ENCODE measurements around the gene MCF2L. TPM values are rescaled to one million over a fixed set of nuclear protein-coding genes. Genes with fewer than 3 reads are reported as not detected.
A peak's percentile ranks its signal among the peaks of the same experiment; 100 is the strongest.

MCF2L gene
- total RNA-seq, 1 donor, result 5.8 TPM

DNA sequence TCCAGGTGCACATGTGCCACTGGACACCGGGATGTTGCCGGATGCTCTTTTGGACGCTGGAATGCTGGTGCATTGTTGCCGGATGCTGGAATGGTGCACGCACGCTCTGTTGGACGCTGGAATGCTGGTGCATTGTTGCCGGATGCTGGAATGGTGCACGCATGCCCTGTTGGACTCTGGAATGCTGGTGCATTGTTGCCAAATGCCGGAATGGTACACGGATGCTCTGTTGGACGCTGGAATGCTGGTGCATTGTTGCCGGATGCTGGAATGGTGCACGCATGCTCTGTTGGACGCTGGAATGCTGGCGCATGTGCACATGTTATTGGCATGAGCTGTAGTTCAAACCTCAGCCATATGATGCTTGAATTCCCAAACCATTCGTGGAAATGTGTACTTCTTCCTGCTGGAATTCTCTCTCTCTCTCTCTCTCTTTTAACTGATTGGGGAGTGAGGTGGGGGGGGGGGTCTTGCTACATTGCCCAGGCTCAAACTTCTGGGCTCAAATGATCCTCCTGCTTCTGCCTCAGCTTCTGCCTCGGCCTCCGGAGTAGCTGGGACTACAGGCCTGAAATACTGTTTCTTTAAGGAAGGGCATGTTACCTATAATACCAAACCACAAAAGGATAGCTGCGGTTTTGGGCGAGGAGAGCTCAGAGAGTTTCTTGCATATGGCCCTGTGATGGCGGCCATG is 1.2 kb upstream of the MCF2L start:
- Histone ChIP-seq H3K27me3 (ENCODE audit: insufficient read depth, low read length) (peaks cover 19% of the 10 kb centered on the region), H3K4me1 (ENCODE audit: insufficient read depth, low read length) (peaks cover 4% of the 10 kb centered on the region), H3K4me3 (ENCODE audit: low read length) (peak overlapping the region; percentile 41), H3K9me3 (ENCODE audit: low read depth, low read length) (no peaks in the 10 kb centered on the region)

DNA sequence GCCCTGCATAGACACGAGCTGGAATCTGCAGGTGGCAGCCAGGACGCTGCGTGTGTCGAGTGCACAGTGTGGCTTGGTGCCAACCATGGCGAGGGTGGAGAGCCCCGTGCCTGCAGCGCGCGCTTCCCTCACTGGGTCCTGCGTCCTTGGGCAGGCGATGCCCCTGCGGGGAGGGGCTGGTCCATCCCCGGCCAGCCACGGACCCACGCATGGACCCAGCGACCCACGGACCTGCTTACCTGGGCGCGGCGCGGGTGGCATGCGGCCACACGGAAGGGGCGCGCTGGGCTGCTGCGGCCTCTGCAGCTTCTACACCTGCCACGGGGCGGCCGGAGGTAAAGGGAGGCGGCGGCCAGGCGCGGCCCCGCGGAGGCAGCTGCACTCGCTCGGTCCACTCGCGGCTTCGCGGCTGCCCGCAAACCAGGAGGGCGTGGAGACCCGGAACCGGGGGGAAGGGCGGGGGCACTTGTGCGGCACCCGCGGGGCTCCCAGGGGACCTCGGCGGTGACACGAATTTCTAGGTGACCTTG is 569 bp upstream of the MCF2L start:
- Histone ChIP-seq H3K27me3 (ENCODE audit: insufficient read depth, low read length) (peaks cover 19% of the 10 kb centered on the region), H3K9me3 (ENCODE audit: low read depth, low read length) (no peaks in the 10 kb centered on the region), H3K4me3 (ENCODE audit: low read length) (peak overlapping the region; percentile 41), H3K4me1 (ENCODE audit: insufficient read depth, low read length) (peaks cover 4% of the 10 kb centered on the region)

DNA sequence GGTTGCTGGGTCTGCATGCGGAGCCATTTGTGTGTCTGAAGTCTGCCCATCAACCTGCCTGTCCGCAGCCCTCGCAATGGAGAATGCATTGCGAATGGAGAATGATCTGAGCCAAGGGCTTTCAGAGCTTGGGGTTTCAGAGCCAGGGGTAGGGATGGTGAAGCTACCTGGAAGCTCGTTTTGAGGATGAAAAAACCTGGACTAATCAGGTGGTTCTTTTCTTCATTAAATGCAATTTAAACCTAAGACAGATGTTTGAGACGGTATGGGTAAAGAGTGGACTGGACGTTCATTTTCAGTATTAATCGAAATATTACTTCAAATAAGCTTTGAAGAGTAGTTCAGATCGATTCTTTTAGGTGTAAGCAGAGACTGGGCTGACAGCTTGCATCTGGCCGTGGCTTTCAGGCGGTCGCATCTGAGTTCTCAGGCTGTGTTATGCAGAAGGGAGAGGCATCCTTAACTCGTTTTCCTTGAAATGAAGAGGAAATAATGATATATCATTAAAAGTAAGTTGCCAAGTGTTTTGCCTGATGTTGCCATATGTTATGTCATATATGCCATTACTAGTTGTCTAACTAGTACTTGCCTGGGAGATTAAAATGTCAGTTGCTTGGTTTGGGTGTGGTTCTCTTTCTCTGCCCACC is 801 bp downstream of the MCF2L start:
- Histone ChIP-seq H3K4me3 (ENCODE audit: low read length) (peak overlapping the region; percentile 41), H3K27me3 (ENCODE audit: insufficient read depth, low read length) (peaks cover 19% of the 10 kb centered on the region), H3K4me1 (ENCODE audit: insufficient read depth, low read length) (peaks cover 4% of the 10 kb centered on the region)

GRCh38 chr13:112970552-112971287 is 1.7 kb downstream of the MCF2L start:
- H3K27me3 ChIP-seq (ENCODE audit: insufficient read depth, low read length), result peaks cover 19% of the 10 kb centered on the region
- peaks cover 4% of the 10 kb centered on the region for H3K4me1 ChIP-seq (ENCODE audit: insufficient read depth, low read length)
- H3K4me3 ChIP-seq (ENCODE audit: low read length), result no peak overlapping the region
- no peaks in the 10 kb centered on the region for H3K9me3 ChIP-seq (ENCODE audit: low read depth, low read length)

More for the DNA sequence above, 801 bp downstream of the MCF2L start:
- no peaks in the 10 kb centered on the region for H3K9me3 ChIP-seq (ENCODE audit: low read depth, low read length)

DNA sequence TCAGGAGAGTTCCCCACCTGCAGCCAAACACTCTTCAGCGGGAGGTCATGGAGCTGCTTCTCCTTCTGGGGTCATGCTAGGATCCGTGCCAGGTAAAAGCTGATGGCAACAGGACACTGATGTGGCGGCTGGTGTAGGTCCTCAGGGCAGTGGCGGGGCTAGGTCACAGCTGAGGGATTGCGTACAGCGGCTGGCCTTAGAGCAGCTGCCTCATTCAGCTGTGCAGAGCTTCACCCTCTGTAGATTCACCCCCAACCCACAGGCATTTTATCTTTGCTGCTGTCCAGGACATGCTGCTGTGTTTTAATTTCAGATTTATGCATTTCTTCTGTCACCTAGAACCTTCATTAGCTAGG is 2.3 kb downstream of the MCF2L start:
- Histone ChIP-seq H3K27me3 (ENCODE audit: insufficient read depth, low read length) (peaks cover 19% of the 10 kb centered on the region), H3K9me3 (ENCODE audit: low read depth, low read length) (no peaks in the 10 kb centered on the region), H3K4me1 (ENCODE audit: insufficient read depth, low read length) (peaks cover 4% of the 10 kb centered on the region), H3K4me3 (ENCODE audit: low read length) (no peak overlapping the region)

- Histone ChIP-seq H3K4me3 (ENCODE audit: low read length) (no peak overlapping the region), H3K9me3 (ENCODE audit: low read depth, low read length) (no peaks in the 10 kb centered on the region), H3K27me3 (ENCODE audit: insufficient read depth, low read length) (peaks cover 19% of the 10 kb centered on the region), H3K4me1 (ENCODE audit: insufficient read depth, low read length) (peaks cover 4% of the 10 kb centered on the region)
These were observed 3.2 kb downstream of the MCF2L start for GRCh38 chr13:112972258-112972657.

DNA sequence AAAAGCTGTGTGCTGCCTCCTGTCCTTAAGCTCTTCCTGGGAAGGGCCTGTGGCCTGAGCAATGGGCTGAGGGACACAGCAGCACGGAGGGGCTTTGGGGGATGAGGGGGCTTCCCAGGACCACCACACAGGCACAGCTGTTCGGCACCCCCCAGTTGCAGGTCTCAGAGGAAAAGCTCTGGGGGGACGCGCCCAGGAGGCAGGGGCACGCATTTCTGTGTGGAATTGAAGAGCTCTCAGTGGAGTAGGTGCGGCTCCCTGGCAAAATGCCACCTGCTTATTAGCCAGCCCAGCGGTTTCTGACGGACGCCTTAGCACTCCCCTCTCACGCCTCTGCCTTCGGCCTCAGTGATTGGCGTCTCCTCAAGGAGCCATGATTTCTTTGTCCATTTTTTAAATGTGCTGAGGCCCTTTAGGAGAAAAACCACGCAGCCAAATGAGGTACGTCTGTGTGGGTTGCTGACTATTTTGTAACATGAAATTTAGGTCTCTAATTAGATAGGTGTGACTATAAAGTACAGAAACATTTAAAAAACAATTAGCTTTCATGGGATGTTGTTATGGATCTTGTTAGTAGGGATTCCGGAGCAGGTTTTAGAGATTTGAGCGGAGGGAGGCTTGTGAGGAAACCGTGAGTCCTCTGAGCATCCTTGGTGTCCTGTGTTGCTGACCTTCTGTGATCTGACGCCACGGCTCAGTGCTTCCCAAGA is 4.0 kb downstream of the MCF2L start:
- Histone ChIP-seq H3K4me1 (ENCODE audit: insufficient read depth, low read length) (peaks cover 4% of the 10 kb centered on the region), H3K27me3 (ENCODE audit: insufficient read depth, low read length) (peaks cover 19% of the 10 kb centered on the region), H3K9me3 (ENCODE audit: low read depth, low read length) (no peaks in the 10 kb centered on the region), H3K4me3 (ENCODE audit: low read length) (no peak overlapping the region)

- H3K27me3 ChIP-seq (ENCODE audit: insufficient read depth, low read length), result peaks cover 19% of the 10 kb centered on the region
- H3K4me3 ChIP-seq (ENCODE audit: low read length), result no peak overlapping the region
- peaks cover 4% of the 10 kb centered on the region for H3K4me1 ChIP-seq (ENCODE audit: insufficient read depth, low read length)
- H3K9me3 ChIP-seq (ENCODE audit: low read depth, low read length), result no peaks in the 10 kb centered on the region
These were observed 4.5 kb downstream of the MCF2L start for GRCh38 chr13:112973577-112973951.

GRCh38 chr13:112974125-112974524 is 5.1 kb downstream of the MCF2L start:
- H3K27me3 ChIP-seq (ENCODE audit: insufficient read depth, low read length), result peaks cover 19% of the 10 kb centered on the region
- no peak overlapping the region for H3K4me3 ChIP-seq (ENCODE audit: low read length)
- H3K4me1 ChIP-seq (ENCODE audit: insufficient read depth, low read length), result peaks cover 4% of the 10 kb centered on the region
- H3K9me3 ChIP-seq (ENCODE audit: low read depth, low read length), result no peaks in the 10 kb centered on the region

DNA sequence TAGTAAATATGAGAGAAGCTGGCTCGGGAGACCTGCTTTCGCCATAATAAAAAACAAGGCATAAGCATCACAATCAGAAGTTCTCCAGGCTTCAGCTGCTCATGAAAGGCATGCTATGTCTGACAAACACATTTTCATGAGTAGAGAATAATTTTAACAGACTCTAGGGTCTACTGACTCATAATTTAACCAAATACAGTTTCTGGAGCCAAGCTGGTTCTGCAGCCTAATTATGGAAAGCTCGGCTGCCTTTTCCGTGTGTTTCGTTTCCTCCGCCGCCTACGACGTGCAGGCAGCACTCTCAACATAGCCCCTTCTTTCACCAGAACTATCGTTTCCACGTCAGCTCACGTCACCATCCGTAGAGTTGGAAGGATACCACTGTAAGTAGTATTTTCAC is 5.7 kb downstream of the MCF2L start:
- H3K4me1 ChIP-seq (ENCODE audit: insufficient read depth, low read length), result peaks cover under 1% of the 10 kb centered on the region

DNA sequence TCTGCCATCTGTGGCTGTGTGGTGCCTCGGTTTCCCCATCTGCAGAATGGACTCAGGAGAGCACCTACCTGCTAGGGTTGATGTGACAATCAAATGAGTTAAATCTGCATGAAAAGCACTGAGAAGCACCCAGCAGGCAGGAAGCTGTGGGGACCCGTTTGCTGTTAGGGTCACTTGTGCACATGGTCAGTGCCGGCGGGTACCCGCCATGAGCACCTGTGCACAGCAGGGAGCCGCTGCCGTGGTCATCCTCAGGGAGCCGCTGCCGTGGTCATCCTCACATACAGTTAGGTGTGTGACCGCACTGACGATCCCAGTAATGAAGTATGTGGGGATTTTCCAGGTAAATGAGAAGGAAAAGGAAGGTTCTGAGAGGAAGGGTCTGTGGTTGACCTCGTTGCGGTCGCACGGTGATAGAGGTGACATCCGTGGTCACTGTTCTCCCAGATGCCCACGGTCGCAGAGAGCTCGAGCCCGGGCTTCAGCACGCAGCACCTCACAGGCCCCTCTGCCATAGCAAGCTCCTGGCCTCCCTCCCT is 6.5 kb downstream of the MCF2L start:
- Histone ChIP-seq H3K27me3 (ENCODE audit: insufficient read depth, low read length) (peaks cover 6% of the 10 kb centered on the region), H3K9me3 (ENCODE audit: low read depth, low read length) (no peaks in the 10 kb centered on the region), H3K4me1 (ENCODE audit: insufficient read depth, low read length) (no peaks in the 10 kb centered on the region), H3K4me3 (ENCODE audit: low read length) (no peak overlapping the region)

More for the DNA sequence above, 5.7 kb downstream of the MCF2L start:
- Histone ChIP-seq H3K27me3 (ENCODE audit: insufficient read depth, low read length) (peaks cover 14% of the 10 kb centered on the region), H3K9me3 (ENCODE audit: low read depth, low read length) (no peaks in the 10 kb centered on the region), H3K4me3 (ENCODE audit: low read length) (no peak overlapping the region)

GRCh38 chr13:112976526-112976925 is 7.5 kb downstream of the MCF2L start:
- H3K4me1 ChIP-seq (ENCODE audit: insufficient read depth, low read length), result no peaks in the 10 kb centered on the region
- no peak overlapping the region for H3K4me3 ChIP-seq (ENCODE audit: low read length)
- H3K27me3 ChIP-seq (ENCODE audit: insufficient read depth, low read length), result no peaks in the 10 kb centered on the region
- no peaks in the 10 kb centered on the region for H3K9me3 ChIP-seq (ENCODE audit: low read depth, low read length)

DNA sequence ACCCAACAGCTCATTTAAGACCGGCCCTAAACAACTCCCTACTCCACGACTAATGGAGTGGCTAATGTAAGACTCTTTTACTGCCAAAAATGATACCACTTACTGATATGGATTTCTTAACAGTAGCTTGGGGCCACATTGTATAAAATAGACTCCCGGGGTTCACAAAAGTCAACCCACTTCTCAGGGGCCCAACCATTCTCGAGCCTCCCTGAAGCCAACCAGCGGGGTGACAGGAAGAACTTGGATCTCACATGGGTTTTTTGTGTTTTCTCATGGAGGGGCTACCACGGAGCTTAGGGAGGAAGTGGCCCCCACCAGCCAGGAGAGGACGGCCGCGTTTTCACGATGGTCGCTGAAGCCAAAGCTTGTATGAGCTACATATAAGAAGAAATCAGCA is 8.1 kb downstream of the MCF2L start:
- Histone ChIP-seq H3K4me1 (ENCODE audit: insufficient read depth, low read length) (no peaks in the 10 kb centered on the region), H3K4me3 (ENCODE audit: low read length) (no peak overlapping the region), H3K9me3 (ENCODE audit: low read depth, low read length) (no peaks in the 10 kb centered on the region), H3K27me3 (ENCODE audit: insufficient read depth, low read length) (no peaks in the 10 kb centered on the region)

GRCh38 chr13:112977525-112977924 is 8.5 kb downstream of the MCF2L start:
- H3K9me3 ChIP-seq (ENCODE audit: low read depth, low read length), result no peaks in the 10 kb centered on the region
- H3K4me3 ChIP-seq (ENCODE audit: low read length), result no peak overlapping the region
- H3K4me1 ChIP-seq (ENCODE audit: insufficient read depth, low read length), result no peaks in the 10 kb centered on the region
- no peaks in the 10 kb centered on the region for H3K27me3 ChIP-seq (ENCODE audit: insufficient read depth, low read length)

All from mononuclear cell (primary cell).